ENCODE results near the gene LYST. TPM values are rescaled to one million over a fixed set of nuclear protein-coding genes. Genes with fewer than 3 reads are reported as not detected.

The LYST gene
- polyA plus RNA-seq, 3 donors: 46.3 to 128 (median 67.9) TPM

GRCh38 chr1:235820061-235820460 is 46.6 kb downstream of the LYST start:
- peaks cover 100% of the 10 kb centered on the region for H3K79me2 ChIP-seq (ENCODE audit: insufficient read depth, low read length)

GRCh38 chr1:235818632-235819136 is 48.0 kb downstream of the LYST start:
- Mint-ChIP-seq H3K4me1 (peaks cover 17% of the 10 kb centered on the region), H3K4me3 (no peak overlapping the region), H3K27ac (peak overlapping the region; percentile 20 to 85 (median 59)), H3K27me3 (ENCODE audit: low read depth in 3 of 3) (no peaks in the 10 kb centered on the region), H3K9me3 (no peaks in the 10 kb centered on the region), H3K36me3 (peaks cover 29 to 40% of the 10 kb centered on the region in 2 donors)
- H3K4me1 ChIP-seq (ENCODE audit: control insufficient read depth in 1 of 2, insufficient read depth in 2 of 2, low read length in 2 of 2): peaks cover 0 to 8% of the 10 kb centered on the region in 2 donors
- 100% methylated on average over 1 of the region's 5 CpGs for WGBS (ENCODE audit: insufficient coverage)
- H3K27ac ChIP-seq (ENCODE audit: low read depth in 1 of 2, low read length in 2 of 2): peak overlapping the region; percentile 12 to 67
- no peak overlapping the region for H3K9ac ChIP-seq (ENCODE audit: insufficient read depth, low read length, poor library complexity, severe bottlenecking)
- H4K20me1 ChIP-seq (ENCODE audit: insufficient read depth, low read length): peaks cover 99% of the 10 kb centered on the region
- H3K4me3 ChIP-seq (replicated peaks in 1 of 3; ENCODE audit: low read depth in 2 of 3, low read length in 3 of 3): no peak overlapping the region
- no peak for TF ChIP-seq CTCF (IDR thresholded peaks at IDR 0.05)
- DNase-seq: no peak
- no peaks in the 10 kb centered on the region for H3K27me3 ChIP-seq (ENCODE audit: control insufficient read depth in 2 of 2, insufficient read depth in 2 of 2, low read length in 2 of 2)
- H3K4me2 ChIP-seq (replicated peaks; ENCODE audit: extremely low read depth, low read length, poor library complexity, severe bottlenecking): no peak overlapping the region
- H3K36me3 ChIP-seq (replicated peaks in 1 of 2; ENCODE audit: control insufficient read depth in 1 of 2, insufficient read depth in 2 of 2, low read length in 2 of 2): peaks cover 57 to 83% of the 10 kb centered on the region in 2 donors
- intact Hi-C loops (cut with micrococcal nuclease): no loop called here
- H3K79me2 ChIP-seq (ENCODE audit: insufficient read depth, low read length): peaks cover 100% of the 10 kb centered on the region
- no peaks in the 10 kb centered on the region for H3K9me3 ChIP-seq (replicated peaks in 1 of 2; ENCODE audit: control insufficient read depth in 1 of 2, insufficient read depth in 1 of 2, low read length in 2 of 2)
- no peak overlapping the region for H2AFZ ChIP-seq (ENCODE audit: insufficient read depth, low read depth, low read length, poor library complexity, severe bottlenecking)

More at GRCh38 chr1:235820061-235820460, 46.6 kb downstream of the LYST start:
- no peak overlapping the region for H3K4me2 ChIP-seq (replicated peaks; ENCODE audit: extremely low read depth, low read length, poor library complexity, severe bottlenecking)
- intact Hi-C loops (cut with micrococcal nuclease): no loop called here
- H3K27ac ChIP-seq (ENCODE audit: low read depth in 1 of 2, low read length in 2 of 2): peak overlapping the region in 1 of 2 donors; percentile 67
- no peak for DNase-seq
- peaks cover 99% of the 10 kb centered on the region for H4K20me1 ChIP-seq (ENCODE audit: insufficient read depth, low read length)
- Mint-ChIP-seq H3K36me3 (peaks cover 40 to 52% of the 10 kb centered on the region in 2 donors), H3K4me3 (no peak overlapping the region), H3K27me3 (ENCODE audit: low read depth in 3 of 3) (no peaks in the 10 kb centered on the region), H3K27ac (peak overlapping the region in 5 of 7 donors; percentile 41 to 85 (median 59)), H3K9me3 (no peaks in the 10 kb centered on the region), H3K4me1 (peaks cover 17% of the 10 kb centered on the region)
- H3K9me3 ChIP-seq (replicated peaks in 1 of 2; ENCODE audit: control insufficient read depth in 1 of 2, insufficient read depth in 1 of 2, low read length in 2 of 2): no peaks in the 10 kb centered on the region
- no peak overlapping the region for H2AFZ ChIP-seq (ENCODE audit: insufficient read depth, low read depth, low read length, poor library complexity, severe bottlenecking)
- no peak for TF ChIP-seq CTCF (IDR thresholded peaks at IDR 0.05)
- 100% methylated on average over 1 of the region's 1 CpG for WGBS (ENCODE audit: insufficient coverage)
- no peak overlapping the region for H3K4me3 ChIP-seq (replicated peaks in 1 of 3; ENCODE audit: low read depth in 2 of 3, low read length in 3 of 3)
- H3K36me3 ChIP-seq (replicated peaks in 1 of 2; ENCODE audit: control insufficient read depth in 1 of 2, insufficient read depth in 2 of 2, low read length in 2 of 2): peaks cover 55 to 83% of the 10 kb centered on the region in 2 donors
- no peak overlapping the region for H3K9ac ChIP-seq (ENCODE audit: insufficient read depth, low read length, poor library complexity, severe bottlenecking)
- H3K4me1 ChIP-seq (ENCODE audit: control insufficient read depth in 1 of 2, insufficient read depth in 2 of 2, low read length in 2 of 2): peaks cover 0 to 4% of the 10 kb centered on the region in 2 donors
- H3K27me3 ChIP-seq (ENCODE audit: control insufficient read depth in 2 of 2, insufficient read depth in 2 of 2, low read length in 2 of 2): no peaks in the 10 kb centered on the region

Data from CD14-positive monocyte (primary cell).